GM12872 (cell line): ENCODE data around the gene C16orf74.

Experiments used
- CTCF ChIP-seq: IDR thresholded peaks from 3 replicates; pipeline ENCODE4 v1.5.1; 2011; ENCODE audit warnings: low read depth, mild to moderate bottlenecking, low read length, moderate library complexity; ENCODE audit not compliant: insufficient read depth

The C16orf74 gene

GRCh38 chr16:85746460-85747215 lies 4.3 kb downstream of the C16orf74 start:
- TF ChIP-seq CTCF: no peak

DNA sequence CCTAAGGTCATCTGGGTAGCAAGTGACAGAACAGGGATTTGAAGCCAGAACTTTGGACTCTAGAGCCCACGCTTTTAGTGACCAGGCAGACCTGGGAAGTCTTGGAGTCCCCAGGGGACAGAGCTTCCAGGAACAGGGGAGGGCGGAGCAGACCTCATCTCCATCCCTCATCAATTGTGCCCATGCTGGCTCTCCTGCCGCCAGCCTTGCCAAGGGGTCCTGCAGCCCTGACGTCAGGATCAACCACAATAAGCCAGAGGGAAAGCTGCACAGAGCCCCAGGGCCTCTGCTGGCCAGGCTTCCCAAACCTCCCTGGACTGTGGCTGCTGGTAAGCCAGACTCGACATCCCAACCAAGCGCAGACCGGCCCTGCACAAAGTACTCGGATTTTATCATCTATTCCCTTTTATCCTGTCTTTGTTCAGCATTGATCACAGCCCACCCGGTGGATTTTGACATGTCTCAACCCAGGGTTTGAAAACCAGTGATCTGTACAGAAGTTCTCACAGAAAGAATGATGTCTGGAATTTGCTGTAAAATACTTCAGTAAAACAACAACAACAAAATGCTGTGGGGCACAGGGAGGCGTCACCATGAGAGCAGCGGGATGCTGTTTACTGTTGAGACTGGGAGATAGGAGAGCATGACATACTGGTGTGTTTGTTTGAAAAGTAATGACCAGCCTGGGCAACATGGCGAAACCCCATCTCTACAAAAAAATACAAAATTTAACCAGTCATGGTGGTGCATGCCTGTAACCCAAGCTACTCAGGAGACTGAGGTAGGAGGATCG lies 11.8 kb downstream of the C16orf74 start:
- no peak for TF ChIP-seq CTCF

GRCh38 chr16:85736921-85737320 lies 14.0 kb downstream of the C16orf74 start:
- no peak for TF ChIP-seq CTCF

DNA sequence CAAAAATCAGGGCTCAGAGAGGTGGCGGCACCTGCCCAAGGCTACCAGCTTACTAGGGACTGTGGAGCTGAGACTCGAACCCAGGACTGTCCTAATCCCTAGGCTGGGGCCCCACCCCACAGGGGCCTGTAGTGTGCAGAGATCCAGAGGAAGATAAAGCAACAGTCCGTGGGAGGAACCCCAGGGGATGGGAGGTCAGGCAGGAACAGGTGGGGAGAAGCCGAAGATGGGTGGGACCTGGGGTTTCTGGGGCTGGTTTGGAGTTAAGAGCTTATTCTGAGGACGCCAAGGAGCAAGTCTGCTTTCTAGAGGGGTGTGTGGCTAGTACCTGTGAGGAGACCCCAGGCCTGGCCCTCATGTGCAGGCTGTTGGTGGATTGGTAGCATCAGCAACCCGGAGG lies 14.9 kb downstream of the C16orf74 start:
- TF ChIP-seq CTCF: no peak

DNA sequence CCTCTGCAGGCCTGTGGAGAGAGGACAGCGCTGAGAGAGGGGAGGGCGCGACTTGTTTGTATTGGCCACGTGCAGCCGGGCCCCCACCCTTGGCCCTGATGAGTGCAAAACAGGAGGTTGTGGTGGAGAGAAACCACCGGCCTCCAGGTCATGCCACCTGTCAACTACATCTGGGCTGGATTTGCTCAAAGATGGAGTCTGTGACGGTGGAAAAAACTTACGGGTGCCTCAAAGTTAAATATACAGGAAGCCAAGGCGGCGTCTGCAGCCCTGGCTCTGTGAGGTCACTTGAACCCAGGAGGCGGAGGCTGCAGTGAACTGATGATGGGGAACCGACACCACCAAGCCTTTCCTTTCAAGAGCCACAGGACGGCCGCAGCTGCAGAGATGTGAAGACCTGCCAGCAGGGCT lies 15.7 kb downstream of the C16orf74 start:
- TF ChIP-seq CTCF: no peak

DNA sequence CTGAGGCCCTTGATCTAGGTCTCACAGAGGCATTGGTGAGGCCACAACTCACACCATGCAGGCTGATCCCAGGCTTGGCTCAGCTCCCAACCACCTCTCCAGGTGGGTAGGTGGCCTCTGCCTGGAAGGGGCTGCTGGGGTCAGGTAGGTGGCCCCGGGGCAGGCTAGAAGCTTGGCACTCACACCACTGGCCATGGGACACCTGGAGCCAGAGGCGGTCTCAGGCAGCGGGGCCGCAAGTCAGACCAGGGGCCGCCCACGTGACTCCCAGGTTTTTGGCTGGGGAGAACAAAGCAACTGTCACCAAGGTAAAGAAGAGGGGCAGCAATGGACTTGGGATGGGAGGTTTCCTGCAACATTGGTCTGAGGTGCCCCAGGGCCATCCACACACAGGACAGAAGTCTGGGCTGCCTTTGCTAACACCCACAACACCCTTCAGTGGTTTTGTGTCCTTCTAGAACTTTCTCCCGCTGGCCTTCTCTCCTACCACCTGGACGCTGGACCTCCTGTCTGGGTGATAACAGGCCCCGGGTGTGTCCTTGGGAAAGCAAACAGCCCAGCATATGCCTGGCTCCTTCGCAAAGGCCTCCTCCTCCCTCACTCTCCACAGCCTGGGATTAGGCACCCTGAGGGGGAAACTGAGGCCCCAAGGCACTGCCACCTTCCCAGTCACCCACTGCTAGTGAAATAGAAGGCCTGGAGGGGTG lies 16.4 kb downstream of the C16orf74 start:
- no peak for TF ChIP-seq CTCF

- TF ChIP-seq CTCF: no peak
Measured at GRCh38 chr16:85733839-85734170, 17.1 kb downstream of the C16orf74 start.
